T-helper 2 cell treated with Interferon-gamma antibody and Interleukin-4, amounts not matched to agents 100 ng/mL and 5 ng/mL, for 36 hours (primary cell): ENCODE data around the gene VWC2. TPM values are rescaled to one million over a fixed set of nuclear protein-coding genes. Genes with fewer than 3 reads are reported as not detected.

Experiments used
- intact Hi-C: fragments of 100-400 bp; cut with micrococcal nuclease; formaldehyde crosslinking; loops from one replicate; pipeline ENCODE4 v1.15.1; 2023
- total RNA-seq: library from RNA; stranded (reverse); gene quantifications from 2 replicates; pipeline ENCODE4 v1.2.3, GENCODE V29; 2022

Gene VWC2
- total RNA-seq, 1 donor from 2014 or later: not detected

DNA sequence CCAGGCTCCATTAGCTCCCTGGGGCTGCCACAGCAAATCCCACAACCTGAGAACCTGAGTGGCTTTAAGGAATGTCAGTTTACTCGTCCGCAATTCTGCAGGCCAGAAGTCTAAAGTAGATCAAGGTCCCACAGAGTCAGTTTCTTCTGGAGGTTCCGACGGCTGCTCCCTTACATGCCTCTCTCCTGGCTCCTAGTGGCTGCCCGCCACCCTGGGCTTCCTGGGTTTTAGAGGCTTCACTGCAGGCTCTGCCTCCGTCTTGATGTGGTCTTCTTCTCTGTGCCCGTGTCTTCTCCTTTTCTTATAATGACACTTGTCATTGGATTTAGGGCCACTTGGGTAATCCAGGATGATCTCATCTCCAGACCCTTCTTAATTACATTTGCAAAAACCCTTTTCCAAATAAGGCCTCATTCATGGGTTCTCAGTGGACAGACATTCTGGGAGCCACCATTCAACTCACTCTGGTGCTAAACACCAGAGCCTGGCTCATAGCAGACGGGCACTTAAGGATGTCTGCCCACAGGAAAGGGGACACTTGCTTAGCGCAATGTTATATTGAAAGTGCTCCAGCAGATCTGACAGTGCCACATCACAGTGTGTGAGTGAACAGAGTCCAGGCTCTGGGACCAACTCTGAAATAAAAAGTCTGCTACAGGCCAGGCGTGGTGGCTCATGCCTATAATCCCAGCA lies 77.6 kb downstream of the VWC2 start:
- intact Hi-C loops: loop anchor here (5.0 kb wide), 1 partner anchor 849 kb away; no protein-coding TSS in a partner anchor

DNA sequence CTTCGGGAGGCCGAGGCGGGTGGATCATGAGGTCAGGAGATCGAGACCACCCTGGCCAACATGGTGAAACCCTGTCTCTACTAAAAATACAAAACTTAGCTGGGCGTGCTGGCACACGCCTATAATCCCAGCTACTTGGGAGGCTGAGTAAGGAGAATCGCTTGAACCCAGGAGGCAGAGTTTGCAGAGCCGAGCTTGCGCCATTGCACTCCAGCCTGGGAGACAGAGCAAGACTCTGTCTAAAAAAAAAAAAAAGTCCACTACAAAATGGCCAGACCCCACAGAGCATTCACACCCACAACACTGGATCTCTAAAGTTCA lies 78.1 kb downstream of the VWC2 start:
- intact Hi-C loops: loop anchor here (5.0 kb wide), 1 partner anchor 849 kb away; no protein-coding TSS in a partner anchor

DNA sequence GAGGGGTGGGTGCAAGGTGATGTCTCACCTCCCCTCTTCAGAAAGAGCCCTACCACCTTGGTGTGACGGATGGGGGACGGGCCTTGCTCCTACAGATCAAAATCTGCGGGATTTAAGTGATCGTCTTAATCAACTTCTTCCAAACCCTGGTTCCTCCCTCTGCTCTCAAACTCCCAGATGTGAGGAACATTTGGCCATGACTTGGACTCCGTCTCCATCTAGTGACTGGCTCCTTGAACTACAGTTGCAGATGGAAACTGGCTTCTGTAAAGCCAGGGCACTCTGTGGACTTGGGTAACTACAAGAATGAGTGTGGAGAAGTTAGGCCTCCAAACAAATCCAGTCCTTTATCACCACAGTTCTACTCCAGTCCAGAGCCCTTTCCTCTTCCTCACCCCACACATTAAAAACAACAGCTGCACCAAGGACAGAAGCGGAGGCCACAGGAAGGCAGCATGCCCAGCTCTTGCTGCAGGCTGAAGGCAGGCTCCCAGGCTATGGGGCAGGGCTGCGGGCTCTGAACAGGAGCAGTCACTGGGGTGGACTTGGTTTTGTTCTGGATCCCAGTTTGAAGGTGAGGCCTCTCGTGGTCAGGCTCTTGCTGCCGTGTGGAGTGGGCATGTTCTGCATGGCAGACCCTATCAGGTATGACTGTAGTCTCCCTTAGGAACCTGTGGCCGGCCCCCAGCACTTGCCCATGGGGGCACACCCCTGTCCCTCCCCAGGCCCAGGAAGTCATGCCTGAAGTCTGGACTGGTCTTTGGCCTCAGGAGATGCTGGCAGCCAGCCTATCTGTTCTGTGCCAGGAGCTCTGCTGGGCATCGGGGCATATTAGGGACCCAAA lies 79.4 kb downstream of the VWC2 start:
- intact Hi-C loops: loop anchor here (1.0 to 5.0 kb wide), 2 partner anchors 851 to 1554 kb away; no protein-coding TSS in a partner anchor

DNA sequence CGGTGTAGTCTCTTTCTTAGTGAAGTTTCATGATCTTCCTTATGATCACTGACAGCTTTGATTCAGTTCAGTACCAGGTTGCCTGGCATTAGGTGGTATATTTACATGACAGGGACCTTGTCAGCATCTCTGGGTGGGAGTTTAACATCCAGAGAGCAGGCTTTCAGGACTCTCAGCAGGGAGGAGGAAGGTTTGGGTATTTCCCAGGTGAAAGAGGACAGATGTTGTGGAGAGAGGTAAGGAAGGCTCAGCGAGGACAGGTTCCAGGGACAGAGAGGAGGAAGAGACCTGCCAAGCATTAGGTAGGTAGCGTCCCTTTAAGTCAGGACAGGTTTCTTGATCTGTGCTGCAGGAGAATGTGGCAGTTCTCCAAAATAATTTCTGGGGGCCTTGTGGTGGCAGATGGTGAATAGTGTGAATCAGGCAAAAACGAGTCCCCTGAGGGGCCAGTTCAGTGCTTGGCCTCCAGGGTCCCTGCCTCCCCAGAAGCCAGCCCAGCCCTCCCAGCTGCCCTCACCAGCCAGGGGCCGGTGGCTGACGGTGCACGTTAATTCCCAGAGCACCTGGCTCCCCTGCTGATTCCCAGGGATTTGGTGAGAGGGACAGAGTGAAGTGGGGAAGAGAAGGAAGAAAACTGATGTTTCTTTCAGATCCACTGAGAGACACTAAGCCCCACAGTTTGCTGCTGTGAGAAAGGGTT lies 82.0 kb downstream of the VWC2 start:
- intact Hi-C loops: no loop called here

DNA sequence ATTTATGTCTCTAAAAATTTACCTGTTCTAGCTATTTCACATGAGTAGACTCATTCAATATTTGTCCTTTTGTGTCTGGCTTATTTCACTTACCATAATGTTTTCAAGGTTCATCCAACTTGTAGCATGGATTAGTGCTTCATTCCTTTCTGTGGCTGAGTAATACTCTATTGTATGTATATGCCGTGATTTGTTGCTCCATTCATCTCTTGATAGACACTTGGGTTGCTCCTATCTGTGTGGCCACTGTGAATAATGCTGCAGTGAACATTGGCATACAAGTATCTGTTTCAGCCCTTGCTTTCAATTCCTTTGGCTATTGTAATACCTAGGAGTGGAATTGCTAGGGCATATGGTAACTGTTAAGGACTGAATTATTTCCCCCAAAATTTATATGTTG lies 86.9 kb downstream of the VWC2 start:
- intact Hi-C loops: no loop called here

DNA sequence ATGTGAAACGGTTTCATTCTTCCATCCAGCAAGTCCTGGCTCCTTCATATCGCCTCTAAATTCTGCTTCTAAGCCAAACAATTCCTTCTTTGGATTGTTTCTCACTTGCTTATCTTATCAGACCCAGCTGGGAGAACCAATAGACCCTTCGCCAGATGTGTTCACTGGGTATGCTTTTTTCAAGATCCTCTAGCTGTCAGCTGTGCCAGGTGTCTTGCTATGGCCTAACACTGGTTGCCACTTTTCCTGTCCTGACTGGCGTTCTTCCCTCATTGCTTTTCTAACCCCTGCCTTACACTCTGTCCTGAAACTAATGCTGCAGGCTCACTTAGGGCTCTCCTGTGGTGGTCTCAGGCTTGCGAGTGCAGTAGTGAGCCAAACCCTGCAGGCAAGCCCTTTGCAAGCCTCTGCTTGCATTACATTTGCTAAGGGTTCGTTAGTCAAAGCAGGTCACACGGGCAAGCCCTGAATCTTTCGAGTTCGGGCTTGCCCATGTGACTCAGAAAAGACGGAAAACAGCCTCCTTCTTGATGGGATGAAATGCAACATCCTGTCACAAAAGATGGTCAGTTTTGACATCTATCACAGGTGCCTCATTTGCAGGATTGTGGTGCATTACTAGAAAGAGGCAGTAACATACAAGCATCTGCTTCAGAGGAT lies 92.8 kb downstream of the VWC2 start:
- intact Hi-C loops: no loop called here

DNA sequence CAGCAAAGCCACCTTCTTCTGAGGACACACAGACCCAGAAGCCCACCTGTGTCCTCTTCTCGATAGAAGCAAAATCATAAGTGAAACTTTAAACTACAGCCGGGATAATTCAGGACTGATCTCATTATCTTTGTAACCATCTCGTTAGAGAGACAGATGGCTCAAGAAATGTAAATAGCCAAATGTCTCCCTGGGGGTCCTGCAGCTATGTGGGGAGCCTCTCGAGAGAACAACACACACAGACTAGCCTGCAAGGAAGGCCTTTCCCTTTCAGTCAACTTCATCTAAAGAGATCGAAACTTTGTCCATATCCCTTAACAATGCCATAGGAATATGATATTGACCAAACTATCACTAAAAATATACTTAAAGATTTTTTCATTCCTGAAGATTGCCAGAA lies 93.5 kb downstream of the VWC2 start:
- intact Hi-C loops: no loop called here

DNA sequence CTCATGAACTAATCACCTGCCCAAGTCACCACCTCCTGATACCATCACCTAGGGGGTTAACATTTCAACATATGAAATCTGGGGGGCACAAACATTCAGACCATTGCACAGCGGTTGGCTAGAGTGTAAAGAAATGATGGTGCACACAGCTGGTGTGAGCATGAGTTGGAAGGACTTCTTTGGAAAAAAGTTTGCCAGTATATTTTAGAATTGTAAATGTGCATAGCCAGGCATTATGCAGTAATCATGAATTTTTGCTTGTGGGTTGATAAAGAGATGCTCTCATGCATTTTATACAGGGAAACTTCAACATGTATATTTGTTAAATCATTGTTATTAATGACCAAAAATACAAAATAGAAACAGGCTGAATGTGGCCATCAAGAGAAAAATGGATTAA lies 100.0 kb downstream of the VWC2 start:
- intact Hi-C loops: no loop called here

DNA sequence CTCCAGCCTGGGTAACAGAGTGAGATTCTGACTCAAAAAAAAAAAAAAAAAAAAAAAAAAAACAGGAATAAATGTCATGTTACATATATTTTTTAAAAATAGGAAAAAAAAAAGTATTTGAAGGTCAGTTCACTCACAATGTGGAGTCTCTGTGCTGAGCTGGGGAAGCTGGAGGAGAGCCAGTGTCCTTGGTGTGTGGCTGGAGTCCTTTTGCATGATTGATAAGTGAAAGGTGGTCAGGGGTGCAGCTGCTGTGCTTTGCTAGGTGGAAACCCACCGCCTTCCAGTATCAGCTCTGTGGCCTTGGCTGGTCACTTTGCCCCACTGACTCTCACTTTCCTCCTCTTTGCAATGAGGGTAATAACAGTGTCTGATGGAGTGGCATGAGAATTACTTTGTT lies 101.9 kb downstream of the VWC2 start:
- intact Hi-C loops: no loop called here

DNA sequence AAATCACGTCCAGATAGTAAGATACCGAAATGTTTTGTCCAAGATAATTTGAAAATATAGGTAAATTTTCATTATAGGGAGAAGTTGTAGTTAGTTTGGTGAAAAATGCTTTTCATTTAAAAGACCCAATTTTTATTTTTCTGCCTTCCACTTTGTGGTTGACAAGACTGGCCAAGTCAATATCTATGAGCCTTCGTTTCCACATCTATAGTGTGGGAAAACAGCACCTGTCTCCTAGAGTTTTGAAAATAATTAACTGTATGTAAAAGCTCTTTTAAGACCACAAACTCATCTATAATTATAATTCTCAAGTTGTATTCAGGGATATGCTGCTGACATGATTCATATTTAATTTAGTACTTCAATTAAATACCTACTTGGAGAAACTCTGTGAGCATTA lies 102.8 kb downstream of the VWC2 start:
- intact Hi-C loops: no loop called here

DNA sequence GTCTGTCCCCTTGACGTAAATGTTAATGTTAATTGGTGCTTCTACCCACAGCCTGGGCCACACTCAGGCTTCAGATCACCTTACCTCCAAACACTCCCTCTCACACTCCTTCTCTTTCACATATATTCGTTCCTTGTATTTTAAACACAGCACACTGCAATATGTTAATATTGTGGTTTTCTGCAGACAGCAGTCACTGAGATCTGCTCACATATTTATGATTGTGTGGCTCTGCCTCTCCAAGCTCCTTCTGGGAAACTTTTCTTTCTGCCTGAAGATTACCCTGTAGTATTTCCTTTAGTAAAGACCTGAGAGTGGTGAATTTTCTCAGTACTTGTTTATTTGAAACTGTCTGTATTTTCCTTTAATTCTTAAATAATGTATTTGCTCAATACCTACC lies 104.7 kb downstream of the VWC2 start:
- intact Hi-C loops: no loop called here

DNA sequence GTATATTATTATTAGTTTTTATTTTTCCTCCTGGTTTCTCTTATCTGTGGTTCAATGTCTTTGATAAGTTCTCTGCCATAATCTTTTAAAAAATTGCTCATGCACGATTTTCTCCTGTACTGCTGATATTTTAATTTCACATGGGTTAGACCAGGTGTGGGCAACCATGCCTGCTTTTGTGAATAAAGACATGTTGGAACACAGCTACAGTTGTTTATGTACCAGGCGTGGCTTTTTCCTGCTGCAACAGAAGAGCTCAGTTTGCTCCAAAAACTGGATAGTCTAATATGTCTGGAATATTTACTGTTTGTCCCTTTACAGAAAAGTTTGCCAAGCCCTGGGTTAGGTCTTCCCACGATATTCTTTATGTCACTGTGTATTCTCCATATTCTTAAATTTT lies 105.2 kb downstream of the VWC2 start:
- intact Hi-C loops: no loop called here

DNA sequence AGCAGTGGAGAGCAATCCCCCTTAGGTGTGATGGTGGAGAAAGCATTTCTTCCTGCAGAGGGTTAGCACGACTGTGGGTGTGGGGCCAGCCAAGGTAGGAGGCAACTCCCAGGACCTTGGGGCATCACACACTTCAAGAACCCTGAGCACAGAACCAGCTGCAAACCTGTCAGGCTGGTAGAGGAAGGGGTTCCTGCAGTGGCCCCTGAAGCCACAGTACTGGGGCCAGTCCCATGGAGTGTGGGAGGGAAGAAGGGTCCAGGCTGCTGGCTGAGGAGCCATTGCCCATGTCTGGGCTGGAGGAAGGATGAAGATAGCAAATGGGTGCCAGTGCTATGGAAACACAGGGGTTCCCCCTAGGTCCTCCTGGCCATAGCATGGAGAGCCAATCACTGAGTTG lies 110.5 kb downstream of the VWC2 start:
- intact Hi-C loops: no loop called here

DNA sequence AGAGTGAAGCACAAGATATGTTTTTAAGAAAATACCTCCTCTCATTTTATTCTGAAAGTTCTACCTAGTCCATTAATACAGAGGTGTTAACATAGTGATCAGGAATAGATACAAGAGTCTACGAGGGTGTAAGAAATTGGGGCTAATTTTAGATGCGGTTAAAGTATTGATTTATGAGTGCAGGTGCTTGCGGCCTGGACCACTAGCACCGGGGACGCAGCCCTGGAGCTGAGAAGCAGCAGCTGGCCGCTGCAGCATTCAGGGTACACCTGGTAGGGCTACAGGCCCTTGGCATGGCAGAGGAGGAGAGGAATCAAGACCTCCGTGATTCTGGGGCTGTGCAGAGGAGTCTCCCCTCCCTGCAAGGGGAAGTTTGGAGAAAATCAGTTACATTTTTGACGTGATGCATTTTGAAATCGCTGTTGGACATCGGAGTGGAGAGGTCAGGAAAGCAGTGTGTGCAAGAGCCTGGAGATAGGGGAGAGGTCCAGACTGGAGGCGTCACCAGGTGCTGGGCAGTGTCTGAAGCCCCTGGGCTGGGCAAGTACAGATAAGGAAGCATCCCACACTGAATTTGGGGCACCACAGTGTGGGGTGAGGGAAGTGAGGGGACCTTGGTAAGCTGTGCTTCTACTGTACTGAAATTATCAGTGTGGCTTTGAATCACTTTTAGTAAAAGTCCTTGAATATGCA lies 112.3 kb downstream of the VWC2 start:
- intact Hi-C loops: no loop called here

DNA sequence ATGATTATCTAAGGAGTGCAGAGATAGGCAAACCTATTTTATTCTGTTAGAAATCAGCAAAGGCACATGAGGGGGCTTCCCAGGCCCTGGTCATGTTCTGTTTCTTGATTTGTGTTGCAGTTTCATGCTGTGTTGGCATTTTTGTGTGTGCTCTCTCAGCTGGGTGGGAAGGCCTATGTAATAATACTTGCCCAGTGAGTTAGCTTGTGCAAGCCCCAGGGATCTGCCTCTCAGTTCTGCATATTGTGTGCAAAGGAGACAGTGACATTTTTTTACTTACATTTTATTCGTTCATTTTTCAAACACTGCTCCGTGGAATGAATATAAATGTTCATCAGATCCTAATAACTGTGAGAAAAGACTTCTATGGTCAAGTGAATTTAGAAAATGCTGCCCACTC lies 119.0 kb downstream of the VWC2 start:
- intact Hi-C loops: no loop called here

DNA sequence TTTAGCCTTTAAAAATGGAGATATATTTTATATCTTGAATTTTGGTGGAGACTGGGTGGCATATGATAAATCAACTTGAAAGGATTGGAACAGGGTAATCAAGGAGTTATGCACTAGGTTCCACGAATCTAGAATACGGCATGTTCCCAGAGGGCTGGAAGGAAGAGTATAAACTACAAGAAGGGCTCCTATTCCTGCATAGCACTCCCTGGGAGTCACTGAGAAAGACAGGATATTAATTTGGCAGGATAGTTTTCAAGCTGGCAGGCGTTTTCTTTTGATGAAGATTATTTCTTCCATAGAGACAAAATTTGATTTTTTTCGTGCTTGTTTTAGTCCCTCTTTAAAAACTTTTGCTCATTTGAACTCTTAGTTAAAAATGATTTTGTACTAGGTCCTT lies 119.7 kb downstream of the VWC2 start:
- intact Hi-C loops: no loop called here

DNA sequence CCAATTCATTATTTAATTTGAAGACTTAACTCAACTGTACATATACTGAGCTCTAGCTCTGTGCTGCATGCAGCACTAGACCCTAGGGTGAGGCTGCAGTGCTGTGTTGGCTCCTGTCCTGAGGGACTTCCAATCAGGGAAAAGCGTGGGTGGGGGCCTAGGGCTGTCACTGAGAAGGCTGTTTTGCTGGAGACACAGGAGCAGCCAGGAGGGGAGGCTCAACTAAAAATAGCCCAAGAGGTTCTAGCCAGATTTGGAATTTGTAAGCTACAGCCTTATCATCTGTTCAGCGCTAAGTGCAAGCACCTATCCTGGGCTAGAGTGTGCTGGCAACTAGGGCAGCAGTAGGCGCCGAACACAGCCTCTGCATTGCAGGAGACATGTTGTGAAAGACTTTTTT lies 121.1 kb downstream of the VWC2 start:
- intact Hi-C loops: no loop called here

DNA sequence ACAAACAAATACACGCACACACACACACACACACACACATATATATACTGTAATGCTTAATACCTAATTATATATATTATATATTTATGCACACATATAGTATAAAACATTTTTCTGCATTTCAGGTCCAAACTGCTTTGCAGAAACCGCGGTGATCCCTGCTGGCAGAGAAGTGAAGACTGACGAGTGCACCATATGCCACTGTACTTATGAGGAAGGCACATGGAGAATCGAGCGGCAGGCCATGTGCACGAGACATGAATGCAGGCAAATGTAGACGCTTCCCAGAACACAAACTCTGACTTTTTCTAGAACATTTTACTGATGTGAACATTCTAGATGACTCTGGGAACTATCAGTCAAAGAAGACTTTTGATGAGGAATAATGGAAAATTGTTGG lies 138.5 kb downstream of the VWC2 start:
- intact Hi-C loops: no loop called here

DNA sequence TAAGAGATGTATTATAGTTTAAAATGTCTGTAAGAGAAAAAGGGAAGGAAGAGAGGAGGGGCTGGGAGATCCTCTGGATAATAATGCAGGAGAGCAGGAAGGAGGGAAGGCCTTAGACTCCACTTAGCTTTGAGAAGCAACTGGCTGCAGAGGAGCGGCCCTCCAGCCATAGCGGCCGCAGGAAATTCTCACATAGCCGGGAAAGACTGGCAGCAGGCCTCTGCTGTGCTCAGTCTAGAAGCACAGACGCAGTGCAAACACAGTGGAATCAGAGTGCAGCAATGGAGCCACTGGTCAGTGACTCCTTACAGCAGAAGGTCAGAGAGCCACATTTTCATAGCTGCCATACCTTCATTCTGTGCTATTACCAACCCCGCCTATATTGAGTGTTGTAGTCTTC lies 153.3 kb downstream of the VWC2 start:
- intact Hi-C loops: no loop called here

DNA sequence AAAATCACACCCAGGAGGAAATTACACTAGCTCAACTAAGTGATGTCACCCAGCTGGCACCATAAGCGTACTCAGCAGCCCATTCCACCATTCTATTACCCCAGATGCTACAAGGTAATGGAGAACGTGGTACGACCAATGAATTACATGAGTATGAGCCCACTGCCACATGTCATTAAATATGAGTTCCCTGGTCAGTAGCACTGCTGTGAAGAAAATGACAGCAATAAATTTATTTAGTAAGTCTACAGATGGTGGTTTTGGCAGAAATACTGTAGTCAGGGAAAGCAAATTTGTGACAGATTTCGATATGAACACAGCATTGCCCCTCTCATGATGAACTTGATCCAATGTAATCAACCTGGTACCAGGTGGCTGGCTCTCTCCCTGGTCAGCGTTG lies 154.2 kb downstream of the VWC2 start:
- intact Hi-C loops: no loop called here

DNA sequence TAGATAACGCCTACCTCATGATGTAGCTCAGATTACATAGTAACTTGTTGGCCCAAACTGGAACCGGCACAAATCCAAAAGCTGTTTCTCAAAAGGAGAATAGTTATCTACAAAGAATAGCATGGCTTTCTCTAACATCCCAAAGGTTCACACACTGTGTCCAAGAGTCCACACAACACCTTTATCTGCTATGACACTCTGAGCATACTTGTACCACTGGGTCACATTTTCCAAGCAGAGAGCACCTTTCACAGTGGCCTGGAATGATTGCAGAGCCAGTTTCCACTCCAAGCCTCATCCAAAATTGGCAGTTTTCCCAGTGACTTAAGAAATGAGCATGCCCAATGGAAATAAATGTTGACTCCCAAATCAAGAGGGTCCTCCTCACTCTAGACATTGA lies 155.3 kb downstream of the VWC2 start:
- intact Hi-C loops: no loop called here
